Calu3 (cell line): ENCODE measurements around the gene HTRA2. TPM values are rescaled to one million over a fixed set of nuclear protein-coding genes. Genes with fewer than 3 reads are reported as not detected.

Source experiments
- BruUV-seq: library from RNA; stranded (reverse); fragments of 400-500 nt; replicated peaks from 2 replicates; lab custom pipeline; 2021; lab: Mats Ljungman, UMichigan
- CTCF ChIA-PET: fragments of 300-600 bp; sonication (Branson Sonifier 250); formaldehyde crosslinking; loops from one replicate; lab custom pipeline; 2022; ENCODE audit warnings: antibody characterized with exemption; lab: Charles Lee
- DNase-seq: peaks from one replicate; pipeline ENCODE4 v3.0.0; 2022
- H3K27ac Mint-ChIP-seq: one replicate; pipeline ENCODE4 v1.8.0; 2022; ENCODE audit warnings: mixed read lengths; ENCODE audit not compliant: unreplicated experiment
- H3K27me3 Mint-ChIP-seq: one replicate; pipeline ENCODE4 v1.8.0; 2022; ENCODE audit warnings: mixed read lengths; ENCODE audit not compliant: unreplicated experiment
- H3K36me3 Mint-ChIP-seq: one replicate; pipeline ENCODE4 v1.8.0; 2022; ENCODE audit warnings: mild to moderate bottlenecking, moderate library complexity, mixed read lengths; ENCODE audit not compliant: insufficient read depth, unreplicated experiment
- H3K4me1 Mint-ChIP-seq: one replicate; pipeline ENCODE4 v1.8.0; 2022; ENCODE audit warnings: mild to moderate bottlenecking, low read depth, mixed read lengths; ENCODE audit not compliant: unreplicated experiment
- H3K4me3 Mint-ChIP-seq: one replicate; pipeline ENCODE4 v1.8.0; 2022; ENCODE audit warnings: mild to moderate bottlenecking, low read depth, moderate library complexity, mixed read lengths; ENCODE audit not compliant: unreplicated experiment
- H3K9me3 Mint-ChIP-seq: one replicate; pipeline ENCODE4 v1.8.0; 2022; ENCODE audit warnings: low read depth, mixed read lengths; ENCODE audit not compliant: unreplicated experiment
- intact Hi-C: fragments of 100-400 bp; cut with micrococcal nuclease; formaldehyde crosslinking; loops from one replicate; pipeline ENCODE4 v1.10.0; 2022; ENCODE audit not compliant: unreplicated experiment
- total RNA-seq: library from RNA; stranded (reverse); gene quantifications from 2 replicates; pipeline ENCODE4 v1.2.3, GENCODE V29; 2022
- TF ChIP-seq, protein P1 (sequence below): fragments of 200-600 bp; IDR thresholded peaks from one replicate; pipeline ENCODE4 v1.8.0; 2022; ENCODE audit warnings: antibody characterized with exemption; ENCODE audit not compliant: unreplicated experiment

The HTRA2 gene
- total RNA-seq, 1 experiment from 2014 or later, result 26.3 TPM

- H3K9me3 Mint-ChIP-seq, result no peaks in the 10 kb centered on the region
- no peak for DNase-seq
- H3K36me3 Mint-ChIP-seq, result no peaks in the 10 kb centered on the region
- intact Hi-C loops, result no loop called here
- peaks cover 13% of the 10 kb centered on the region for H3K27me3 Mint-ChIP-seq
- TF ChIP-seq, protein P1, sequence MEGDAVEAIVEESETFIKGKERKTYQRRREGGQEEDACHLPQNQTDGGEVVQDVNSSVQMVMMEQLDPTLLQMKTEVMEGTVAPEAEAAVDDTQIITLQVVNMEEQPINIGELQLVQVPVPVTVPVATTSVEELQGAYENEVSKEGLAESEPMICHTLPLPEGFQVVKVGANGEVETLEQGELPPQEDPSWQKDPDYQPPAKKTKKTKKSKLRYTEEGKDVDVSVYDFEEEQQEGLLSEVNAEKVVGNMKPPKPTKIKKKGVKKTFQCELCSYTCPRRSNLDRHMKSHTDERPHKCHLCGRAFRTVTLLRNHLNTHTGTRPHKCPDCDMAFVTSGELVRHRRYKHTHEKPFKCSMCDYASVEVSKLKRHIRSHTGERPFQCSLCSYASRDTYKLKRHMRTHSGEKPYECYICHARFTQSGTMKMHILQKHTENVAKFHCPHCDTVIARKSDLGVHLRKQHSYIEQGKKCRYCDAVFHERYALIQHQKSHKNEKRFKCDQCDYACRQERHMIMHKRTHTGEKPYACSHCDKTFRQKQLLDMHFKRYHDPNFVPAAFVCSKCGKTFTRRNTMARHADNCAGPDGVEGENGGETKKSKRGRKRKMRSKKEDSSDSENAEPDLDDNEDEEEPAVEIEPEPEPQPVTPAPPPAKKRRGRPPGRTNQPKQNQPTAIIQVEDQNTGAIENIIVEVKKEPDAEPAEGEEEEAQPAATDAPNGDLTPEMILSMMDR, result no peak
- peaks cover 8% of the 10 kb centered on the region for H3K4me1 Mint-ChIP-seq
- no TSS peak for BruUV-seq
- no peak overlapping the region for H3K4me3 Mint-ChIP-seq
- no peak overlapping the region for H3K27ac Mint-ChIP-seq
- CTCF ChIA-PET, result interaction anchor here (0.5 to 1.0 kb wide), 2 partner anchors 14 to 395 kb away, joined by 3 read pairs; no protein-coding TSS in a partner anchor
Observed at GRCh38 chr2:74576211-74576862, 46.6 kb downstream of the HTRA2 start.

DNA sequence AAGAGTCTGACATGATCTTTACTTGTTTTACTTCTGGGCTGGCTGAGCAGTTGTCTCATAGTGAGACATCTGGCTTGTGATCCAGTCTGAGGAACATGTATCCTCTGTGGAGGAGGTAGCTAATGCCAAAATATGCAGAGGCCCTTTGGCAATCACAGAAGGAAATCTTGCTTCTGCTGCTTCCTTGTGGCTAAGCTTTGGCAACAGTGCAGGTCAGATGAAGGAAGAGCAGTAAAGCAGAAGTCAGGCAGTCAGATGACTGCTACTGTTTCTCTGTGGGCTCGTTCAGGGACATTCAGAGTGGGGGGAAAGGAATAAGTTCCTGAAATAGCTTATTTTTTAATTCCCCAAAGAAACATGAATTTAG, 47.1 kb downstream of the HTRA2 start:
- H3K4me3 Mint-ChIP-seq, result no peak overlapping the region
- no peaks in the 10 kb centered on the region for H3K36me3 Mint-ChIP-seq
- DNase-seq, result no peak
- H3K9me3 Mint-ChIP-seq, result no peaks in the 10 kb centered on the region
- CTCF ChIA-PET, result interaction anchor here (0.5 to 1.0 kb wide), 2 partner anchors 14 to 395 kb away, joined by 3 read pairs; no protein-coding TSS in a partner anchor
- H3K4me1 Mint-ChIP-seq, result peaks cover 8% of the 10 kb centered on the region
- peaks cover 13% of the 10 kb centered on the region for H3K27me3 Mint-ChIP-seq
- BruUV-seq, result no TSS peak
- TF ChIP-seq, protein P1, result no peak
- intact Hi-C loops, result no loop called here
- no peak overlapping the region for H3K27ac Mint-ChIP-seq

- TF ChIP-seq, protein P1, result no peak
- no peaks in the 10 kb centered on the region for H3K36me3 Mint-ChIP-seq
- H3K4me3 Mint-ChIP-seq, result no peak overlapping the region
- CTCF ChIA-PET, result interaction anchor here (0.6 kb wide), 1 partner anchor 87 kb away, joined by 4 read pairs; no protein-coding TSS in a partner anchor
- intact Hi-C loops, result no loop called here
- peaks cover 8% of the 10 kb centered on the region for H3K4me1 Mint-ChIP-seq
- peaks cover 13% of the 10 kb centered on the region for H3K27me3 Mint-ChIP-seq
- no peak for DNase-seq
- no peaks in the 10 kb centered on the region for H3K9me3 Mint-ChIP-seq
- H3K27ac Mint-ChIP-seq, result no peak overlapping the region
- no TSS peak for BruUV-seq
Observed at GRCh38 chr2:74577448-74577847, 47.7 kb downstream of the HTRA2 start.

- no TSS peak for BruUV-seq
- TF ChIP-seq, protein P1, result no peak
- Mint-ChIP-seq H3K27me3 (peaks cover 13% of the 10 kb centered on the region), H3K4me1 (peaks cover 13% of the 10 kb centered on the region), H3K27ac (no peak overlapping the region), H3K36me3 (no peaks in the 10 kb centered on the region), H3K4me3 (no peak overlapping the region), H3K9me3 (no peaks in the 10 kb centered on the region)
- intact Hi-C loops, result no loop called here
- DNase-seq, result no peak
- CTCF ChIA-PET, result interaction anchor here (0.6 kb wide), 1 partner anchor 24 kb away, joined by 3 read pairs; the partner anchor contains the start of gene LOXL3
Observed at GRCh38 chr2:74578408-74578807, 48.7 kb downstream of the HTRA2 start.
